ENCODE results near the gene CYP27C1.

DNA sequence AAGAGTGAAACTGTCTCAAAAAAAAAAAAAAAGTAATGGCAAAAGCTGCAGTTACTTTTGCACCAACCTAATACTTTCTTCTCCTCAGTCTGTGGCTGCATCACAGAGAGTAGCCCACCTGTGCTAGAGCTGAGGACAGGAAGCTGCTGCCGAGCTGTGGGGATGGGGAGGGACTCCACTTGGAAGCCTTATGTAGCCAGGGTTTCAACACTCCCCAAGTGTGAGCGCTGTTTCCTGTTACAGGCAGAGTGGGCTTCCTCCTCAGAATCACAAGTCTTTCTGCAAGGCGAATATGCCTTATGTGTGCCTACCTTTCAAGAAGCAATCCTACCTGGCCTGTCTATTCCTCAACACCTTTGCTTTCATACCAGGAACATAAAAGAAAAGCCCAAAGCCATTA, 36.3 kb upstream of the CYP27C1 start:
- TF ChIP-seq, protein P1, sequence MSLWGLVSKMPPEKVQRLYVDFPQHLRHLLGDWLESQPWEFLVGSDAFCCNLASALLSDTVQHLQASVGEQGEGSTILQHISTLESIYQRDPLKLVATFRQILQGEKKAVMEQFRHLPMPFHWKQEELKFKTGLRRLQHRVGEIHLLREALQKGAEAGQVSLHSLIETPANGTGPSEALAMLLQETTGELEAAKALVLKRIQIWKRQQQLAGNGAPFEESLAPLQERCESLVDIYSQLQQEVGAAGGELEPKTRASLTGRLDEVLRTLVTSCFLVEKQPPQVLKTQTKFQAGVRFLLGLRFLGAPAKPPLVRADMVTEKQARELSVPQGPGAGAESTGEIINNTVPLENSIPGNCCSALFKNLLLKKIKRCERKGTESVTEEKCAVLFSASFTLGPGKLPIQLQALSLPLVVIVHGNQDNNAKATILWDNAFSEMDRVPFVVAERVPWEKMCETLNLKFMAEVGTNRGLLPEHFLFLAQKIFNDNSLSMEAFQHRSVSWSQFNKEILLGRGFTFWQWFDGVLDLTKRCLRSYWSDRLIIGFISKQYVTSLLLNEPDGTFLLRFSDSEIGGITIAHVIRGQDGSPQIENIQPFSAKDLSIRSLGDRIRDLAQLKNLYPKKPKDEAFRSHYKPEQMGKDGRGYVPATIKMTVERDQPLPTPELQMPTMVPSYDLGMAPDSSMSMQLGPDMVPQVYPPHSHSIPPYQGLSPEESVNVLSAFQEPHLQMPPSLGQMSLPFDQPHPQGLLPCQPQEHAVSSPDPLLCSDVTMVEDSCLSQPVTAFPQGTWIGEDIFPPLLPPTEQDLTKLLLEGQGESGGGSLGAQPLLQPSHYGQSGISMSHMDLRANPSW (CRISPR knock-in tag; IDR thresholded peaks at IDR 0.05; ENCODE audit: borderline replicate concordance): no peak
- TF ChIP-seq ZNF441 (CRISPR knock-in tag; IDR thresholded peaks at IDR 0.05; ENCODE audit: borderline replicate concordance) (no peak), CEBPB (IDR thresholded peaks at IDR 0.05; ENCODE audit: borderline replicate concordance, low read depth, low read length) (no peak), ZSCAN20 (CRISPR knock-in tag; IDR thresholded peaks at IDR 0.05; ENCODE audit: borderline replicate concordance) (no peak), ZNF510 (CRISPR knock-in tag; IDR thresholded peaks at IDR 0.05; ENCODE audit: low read depth) (no peak), EZH2 (conservative IDR thresholded peaks at IDR 0.05; ENCODE audit: low read depth, low read length) (no peak), GLI4 (CRISPR knock-in tag; IDR thresholded peaks at IDR 0.05; ENCODE audit: borderline replicate concordance) (no peak), POLR2A (IDR thresholded peaks at IDR 0.05; ENCODE audit: insufficient read depth in 1 of 2, low read depth in 2 of 2, low read length in 2 of 2) (no peak)
- TF ChIP-seq, protein P2, sequence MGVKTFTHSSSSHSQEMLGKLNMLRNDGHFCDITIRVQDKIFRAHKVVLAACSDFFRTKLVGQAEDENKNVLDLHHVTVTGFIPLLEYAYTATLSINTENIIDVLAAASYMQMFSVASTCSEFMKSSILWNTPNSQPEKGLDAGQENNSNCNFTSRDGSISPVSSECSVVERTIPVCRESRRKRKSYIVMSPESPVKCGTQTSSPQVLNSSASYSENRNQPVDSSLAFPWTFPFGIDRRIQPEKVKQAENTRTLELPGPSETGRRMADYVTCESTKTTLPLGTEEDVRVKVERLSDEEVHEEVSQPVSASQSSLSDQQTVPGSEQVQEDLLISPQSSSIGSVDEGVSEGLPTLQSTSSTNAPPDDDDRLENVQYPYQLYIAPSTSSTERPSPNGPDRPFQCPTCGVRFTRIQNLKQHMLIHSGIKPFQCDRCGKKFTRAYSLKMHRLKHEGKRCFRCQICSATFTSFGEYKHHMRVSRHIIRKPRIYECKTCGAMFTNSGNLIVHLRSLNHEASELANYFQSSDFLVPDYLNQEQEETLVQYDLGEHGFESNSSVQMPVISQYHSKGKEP (CRISPR knock-in tag; IDR thresholded peaks at IDR 0.05): no peak

All from HepG2 (cell line).